NCI-H1092 treated with DMSO at 0.1 percent for 48 hours (cell line): Measurements from ENCODE around the gene RHOBTB3.
A peak's percentile ranks its signal among the peaks of the same experiment; 100 is the strongest.

Source experiments
- DNase-seq: peaks from one replicate; lab custom pipeline; 2025; lab: John Stamatoyannopoulos, UW

The RHOBTB3 gene

DNA sequence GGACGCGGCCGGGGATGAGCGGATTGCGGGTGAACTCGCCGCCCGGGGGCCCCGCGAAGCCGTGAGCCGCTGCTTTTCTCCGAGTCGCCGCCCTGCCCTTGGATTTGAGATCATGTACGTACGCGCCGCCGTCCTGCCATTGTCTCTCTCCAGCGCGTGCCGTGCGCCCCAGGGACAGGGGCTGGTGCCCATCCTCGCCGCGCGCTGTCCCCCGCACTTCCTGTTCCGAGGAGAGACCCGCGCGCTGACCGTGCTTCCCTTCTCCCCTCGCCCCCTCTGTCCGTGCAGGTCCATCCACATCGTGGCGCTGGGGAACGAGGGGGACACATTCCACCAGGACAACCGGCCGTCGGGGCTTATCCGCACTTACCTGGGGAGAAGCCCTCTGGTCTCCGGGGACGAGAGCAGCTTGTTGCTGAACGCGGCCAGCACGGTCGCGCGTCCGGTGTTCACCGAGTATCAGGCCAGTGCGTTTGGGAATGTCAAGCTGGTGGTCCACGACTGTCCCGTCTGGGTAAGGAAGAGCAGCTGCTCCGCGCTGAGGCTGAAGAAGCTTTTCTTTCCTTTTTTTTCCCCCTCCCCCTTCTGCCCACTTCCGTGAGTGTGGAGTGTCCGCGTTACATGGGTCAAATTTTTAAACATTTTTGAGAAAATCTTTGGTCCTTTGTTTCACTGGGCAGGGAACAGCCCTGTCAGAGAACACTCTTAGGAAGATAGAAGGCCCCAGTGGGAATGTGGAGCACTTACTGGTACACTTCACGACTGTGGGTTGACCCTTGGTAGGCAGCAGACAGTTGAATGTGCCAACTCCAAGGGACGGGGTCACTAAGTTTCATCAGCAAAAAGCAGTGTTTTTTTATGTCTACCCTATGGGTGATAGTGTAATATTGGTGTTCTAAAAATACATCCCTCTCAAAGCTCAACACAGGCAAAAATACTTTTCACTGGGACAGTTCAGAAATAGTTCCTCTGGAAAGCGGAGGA lies 727 bp downstream of the RHOBTB3 start:
- peak; percentile 48 for DNase-seq

GRCh38 chr5:95733107-95733665 lies 2.0 kb downstream of the RHOBTB3 start:
- DNase-seq: no peak

DNA sequence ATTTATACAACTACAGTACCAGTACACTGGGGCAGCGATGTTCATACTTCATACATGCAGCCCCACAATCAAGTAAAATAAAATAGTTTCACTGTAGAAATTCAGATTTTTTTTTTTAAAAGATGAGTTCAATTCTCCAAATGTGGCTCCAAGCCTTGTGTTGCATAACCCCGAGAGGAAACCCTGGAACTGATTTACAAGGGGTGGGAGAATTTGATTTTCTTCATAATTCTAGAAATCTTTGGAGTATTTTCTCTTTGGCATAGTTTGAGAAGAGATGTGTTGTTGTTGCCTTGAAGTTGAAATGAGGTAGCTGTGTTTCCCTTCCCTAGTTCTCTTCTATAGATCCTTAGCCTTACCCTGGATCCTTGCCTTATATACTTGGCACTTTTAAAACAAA lies 3.1 kb downstream of the RHOBTB3 start:
- no peak for DNase-seq

DNA sequence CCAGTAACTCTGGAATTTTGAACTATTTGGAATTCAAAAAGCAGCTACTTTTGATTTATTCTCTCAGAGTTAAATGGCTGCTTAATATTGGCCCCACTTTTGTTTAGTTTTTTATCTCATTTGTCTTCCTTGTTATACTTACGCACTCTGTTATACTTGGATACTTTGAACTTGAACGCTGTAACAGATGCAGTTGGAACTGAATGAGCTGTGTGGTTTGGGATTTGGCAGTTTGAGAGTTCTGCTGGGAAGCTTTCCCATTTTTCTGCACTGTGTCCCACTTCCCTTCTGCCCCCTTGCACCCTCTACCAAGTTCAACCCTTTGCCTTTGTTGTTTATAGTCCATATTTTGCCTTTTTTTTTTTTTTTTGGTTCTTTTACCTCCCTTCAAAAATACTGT lies 3.8 kb downstream of the RHOBTB3 start:
- DNase-seq: no peak

- DNase-seq: no peak
Measured at GRCh38 chr5:95735406-95735805, 4.3 kb downstream of the RHOBTB3 start.

- no peak for DNase-seq
Measured at GRCh38 chr5:95738072-95738471, 6.9 kb downstream of the RHOBTB3 start.

DNA sequence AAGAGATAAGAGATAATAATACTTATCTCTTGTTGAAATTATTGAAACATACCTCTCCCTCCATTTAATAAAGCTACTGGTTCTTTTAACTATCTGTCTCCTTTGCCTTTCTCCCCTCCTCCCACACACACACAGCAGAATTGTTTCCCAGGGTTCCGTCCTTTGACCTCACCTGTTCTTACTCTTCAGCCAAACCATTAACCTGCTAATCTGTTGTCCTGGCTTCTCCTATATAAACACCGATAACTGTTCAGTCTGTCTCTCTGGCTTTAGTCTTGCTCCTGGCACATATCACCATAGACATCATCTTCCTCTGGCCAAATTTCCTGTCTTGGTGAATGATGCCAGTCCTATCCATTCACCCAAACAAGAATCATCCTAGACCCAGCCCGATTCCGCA lies 7.7 kb downstream of the RHOBTB3 start:
- DNase-seq: no peak

- DNase-seq: no peak
Measured at GRCh38 chr5:95739857-95740256, 8.7 kb downstream of the RHOBTB3 start.

GRCh38 chr5:95741458-95741857 lies 10.3 kb downstream of the RHOBTB3 start:
- no peak for DNase-seq

DNA sequence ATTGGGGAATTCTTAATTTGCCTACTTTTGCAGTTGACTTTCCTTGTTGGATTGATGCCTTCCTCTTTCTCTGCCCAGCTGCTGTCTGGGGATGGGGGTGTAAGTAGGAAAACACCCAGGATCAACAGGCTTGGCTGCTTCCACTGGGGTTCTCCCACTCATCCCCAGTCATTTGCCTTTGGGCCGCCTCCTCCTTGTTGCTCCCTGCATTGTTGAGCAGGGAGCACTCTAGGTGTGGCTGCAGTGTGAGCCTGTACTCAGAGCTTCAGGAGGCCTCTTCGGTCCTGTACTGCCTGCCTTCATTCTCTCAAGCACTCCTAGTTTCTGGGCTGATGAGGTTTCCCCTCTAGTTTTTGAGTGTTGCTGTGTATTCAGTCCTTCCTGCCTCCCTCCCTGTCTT lies 12.1 kb downstream of the RHOBTB3 start:
- DNase-seq: no peak

- DNase-seq: no peak
Measured at GRCh38 chr5:95743877-95744276, 12.7 kb downstream of the RHOBTB3 start.

DNA sequence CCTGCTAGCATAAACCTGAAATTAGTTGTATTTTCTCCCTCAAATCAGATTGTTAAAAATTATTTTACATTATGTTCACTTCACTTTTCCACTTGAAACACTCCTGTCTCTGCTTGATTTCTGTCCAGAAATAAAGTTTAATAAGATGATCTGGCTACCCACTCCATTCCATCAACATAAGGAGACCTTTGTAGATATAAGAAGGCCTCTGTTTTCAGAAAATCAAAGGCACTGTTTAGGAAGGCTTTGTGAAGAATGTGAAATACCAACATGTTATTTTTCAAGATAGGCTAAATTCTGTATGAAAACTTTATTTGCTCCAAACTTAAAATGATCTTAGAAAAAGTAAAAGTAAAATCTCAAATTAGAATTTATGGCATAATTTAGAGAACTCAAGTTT lies 15.1 kb downstream of the RHOBTB3 start:
- DNase-seq: no peak

GRCh38 chr5:95746722-95747679 lies 15.9 kb downstream of the RHOBTB3 start:
- no peak for DNase-seq

DNA sequence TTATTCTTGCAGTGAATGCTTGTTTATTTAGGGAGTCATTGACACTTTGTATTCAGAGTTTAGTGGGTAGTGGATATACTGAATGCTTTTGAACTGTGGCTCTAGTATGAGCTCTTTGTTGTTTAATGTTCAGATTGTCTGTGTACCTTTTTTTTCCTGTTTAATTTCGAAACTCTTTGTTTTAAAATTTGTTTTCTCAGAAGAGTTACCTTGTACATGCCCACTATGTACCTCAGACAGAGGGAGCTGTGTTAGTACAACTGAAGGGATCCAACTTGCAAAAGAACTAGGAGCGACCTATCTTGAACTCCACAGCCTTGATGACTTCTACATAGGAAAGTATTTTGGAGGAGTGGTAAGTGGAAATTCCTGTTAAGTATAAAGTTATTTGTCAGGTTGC lies 17.0 kb downstream of the RHOBTB3 start:
- no peak for DNase-seq

DNA sequence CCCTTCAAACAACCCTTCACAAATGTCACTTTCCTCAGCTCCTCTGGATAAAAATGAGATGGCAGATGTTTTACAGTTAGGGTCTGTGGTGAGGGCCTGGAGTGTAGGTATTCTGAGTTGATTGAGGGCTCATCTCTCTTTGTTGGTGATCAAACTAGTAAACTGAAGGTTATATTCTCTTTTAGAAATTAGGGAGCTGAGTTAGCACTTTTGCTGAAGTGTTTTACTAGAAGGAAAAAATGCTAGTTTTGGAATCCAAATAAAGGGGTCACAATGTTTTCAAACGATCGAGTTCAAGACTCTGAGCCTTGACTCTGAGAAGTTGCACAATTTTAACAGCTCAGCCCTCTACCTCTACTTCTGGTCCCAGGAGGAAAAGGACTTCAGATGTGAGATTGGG lies 23.4 kb downstream of the RHOBTB3 start:
- no peak for DNase-seq

GRCh38 chr5:95759005-95759404 lies 27.9 kb downstream of the RHOBTB3 start:
- DNase-seq: no peak

- DNase-seq: peak; percentile 14
Measured at GRCh38 chr5:95759634-95760033, 28.5 kb downstream of the RHOBTB3 start.

DNA sequence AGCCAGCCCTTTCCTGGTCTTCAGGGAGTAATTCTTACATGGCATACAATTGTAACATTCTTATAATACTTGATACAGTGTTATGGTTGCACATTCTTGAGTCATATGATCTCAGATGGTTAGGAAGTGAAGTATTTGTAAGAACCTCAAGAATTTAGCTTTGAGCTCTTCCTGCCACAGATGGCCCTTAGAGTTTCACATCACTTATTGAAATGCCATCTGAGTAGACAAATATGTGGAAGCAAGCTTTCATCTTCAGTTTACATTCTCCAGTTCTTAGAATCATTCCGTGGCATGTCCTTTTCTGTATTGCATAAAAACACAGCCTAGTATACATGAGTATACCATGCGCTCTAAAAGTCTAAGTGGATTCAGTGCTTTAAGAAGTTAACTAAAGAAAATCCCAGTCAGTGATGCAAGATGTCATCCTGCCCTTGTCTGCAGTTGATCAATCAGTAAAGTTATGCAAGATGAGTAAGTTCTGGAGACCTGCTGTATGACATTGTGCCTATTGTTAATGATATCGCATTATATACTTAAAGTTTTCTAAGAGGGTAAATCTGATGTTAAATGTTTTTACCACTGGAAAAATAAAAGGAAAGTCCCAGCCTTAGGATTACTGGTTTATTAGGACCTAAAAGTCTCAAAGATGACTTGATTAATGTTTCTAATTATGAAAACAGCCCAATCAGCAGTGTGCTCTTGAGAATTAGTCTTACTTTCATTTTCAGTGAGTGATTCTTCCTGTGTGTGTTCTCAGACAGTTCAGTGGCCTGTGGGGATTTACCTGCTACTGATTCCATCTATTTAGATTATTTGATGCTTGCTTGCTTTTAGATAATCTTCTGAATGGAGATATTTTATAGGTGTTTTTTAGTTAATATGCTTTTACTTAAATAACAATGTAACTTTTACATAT lies 29.4 kb downstream of the RHOBTB3 start:
- DNase-seq: no peak

GRCh38 chr5:95761771-95762651 lies 30.9 kb downstream of the RHOBTB3 start:
- no peak for DNase-seq

DNA sequence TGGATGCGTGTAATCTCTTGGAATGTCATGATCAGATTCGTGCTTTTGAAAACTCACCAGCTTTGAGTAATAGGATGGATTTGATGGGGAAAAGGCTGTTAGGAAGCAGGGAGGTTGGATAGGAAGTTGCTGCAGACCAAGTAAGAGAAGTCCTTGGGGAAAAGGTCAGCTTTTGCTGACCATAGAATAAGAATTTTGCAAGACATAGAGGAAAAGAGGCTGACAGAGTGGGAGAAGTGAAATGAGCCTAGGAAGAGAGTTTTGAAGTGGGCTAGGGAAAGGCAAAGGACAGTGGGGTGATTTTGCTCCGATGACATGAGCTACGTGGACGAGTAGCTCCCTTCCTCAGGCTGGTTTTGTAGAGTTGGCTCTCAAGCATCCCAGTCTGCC lies 31.5 kb downstream of the RHOBTB3 start:
- no peak for DNase-seq
